PC-3 (cell line): ENCODE measurements around the gene SH3TC1. TPM values are rescaled to one million over a fixed set of nuclear protein-coding genes. Genes with fewer than 3 reads are reported as not detected.

ENCODE experiments used
- ATAC-seq: fragments of 200-7000 bp; cut with Tn5 transposase; 2 replicates; pipeline ENCODE4 v1.9.1; 2020; ENCODE audit warnings: mild to moderate bottlenecking, moderate library complexity
- BruUV-seq: library from RNA; stranded (reverse); fragments of 400-500 nt; replicated peaks from 2 replicates; lab custom pipeline; 2021; lab: Mats Ljungman, UMichigan
- CTCF ChIA-PET: fragments of 300-600 bp; sonication (Branson Sonifier 250); formaldehyde crosslinking; loops from one replicate; lab custom pipeline; 2022; ENCODE audit warnings: antibody characterized with exemption; lab: Charles Lee
- POLR2A ChIA-PET: fragments of 300-600 bp; sonication (Branson Sonifier 250); formaldehyde crosslinking; loops from one replicate; lab custom pipeline; 2022; ENCODE audit warnings: antibody characterized with exemption; ENCODE audit not compliant: unreplicated experiment; lab: Charles Lee
- DNase-seq: peaks from one replicate; pipeline ENCODE4 v3.0.0-alpha.2; 2015
- H2AFZ ChIP-seq: fragments of 300-600 bp; sonication (generic); 2 replicates; pipeline ENCODE4 v1.6.0; 2016; ENCODE audit warnings: antibody characterized with exemption, low read length
- H3F3A ChIP-seq: fragments of 300-600 bp; sonication (generic); one replicate; pipeline ENCODE4 v1.6.0; 2017; ENCODE audit warnings: antibody characterized with exemption, low read length, control low read depth, mild to moderate bottlenecking; ENCODE audit not compliant: unreplicated experiment
- H3K27ac ChIP-seq: fragments of 300-600 bp; sonication (generic); 2 replicates; pipeline ENCODE4 v1.5.1; 2016; ENCODE audit warnings: mild to moderate bottlenecking, low read length
- H3K27me3 ChIP-seq: fragments of 300-600 bp; sonication (generic); 2 replicates; pipeline ENCODE4 v1.6.1; 2016; ENCODE audit warnings: low read length, mixed read lengths
- H3K36me3 ChIP-seq: fragments of 300-600 bp; sonication (generic); 2 replicates; pipeline ENCODE4 v1.6.1; 2016; ENCODE audit warnings: low read depth, mixed run types, low read length, mixed read lengths
- H3K4me1 ChIP-seq: fragments of 300-600 bp; sonication (generic); 2 replicates; pipeline ENCODE4 v1.5.1; 2016; ENCODE audit warnings: low read length; ENCODE audit not compliant: insufficient read depth
- H3K4me2 ChIP-seq: fragments of 300-600 bp; sonication (generic); 2 replicates; pipeline ENCODE4 v1.6.0; 2016; ENCODE audit warnings: low read length
- H3K4me3 ChIP-seq: fragments of 300-600 bp; sonication (generic); 2 replicates; pipeline ENCODE4 v1.5.1; 2016; ENCODE audit warnings: mild to moderate bottlenecking, low read length, mixed read lengths
- H3K79me2 ChIP-seq: fragments of 300-600 bp; sonication (generic); 2 replicates; pipeline ENCODE4 v1.6.1; 2017; ENCODE audit warnings: low read length, mixed read lengths
- H3K9ac ChIP-seq: fragments of 300-600 bp; sonication (generic); 2 replicates; pipeline ENCODE4 v1.6.0; 2016; ENCODE audit warnings: mild to moderate bottlenecking, low read length
- H3K9me2 ChIP-seq: fragments of 300-600 bp; sonication (generic); replicated peaks from 2 replicates; pipeline ENCODE4 v1.6.1; 2016; ENCODE audit warnings: mixed run types, low read length, mixed read lengths
- H3K9me3 ChIP-seq: fragments of 300-600 bp; sonication (generic); 2 replicates; pipeline ENCODE4 v1.6.1; 2016; ENCODE audit warnings: low read length, mixed read lengths
- H4K20me1 ChIP-seq: fragments of 300-600 bp; sonication (generic); 2 replicates; pipeline ENCODE4 v1.6.1; 2016; ENCODE audit warnings: low read length, mixed read lengths
- CTCF ChIP-seq: fragments of 300-600 bp; sonication (generic); conservative IDR thresholded peaks from 2 replicates; pipeline ENCODE4 v1.5.1; 2017; ENCODE audit warnings: antibody characterized with exemption, low read depth, mild to moderate bottlenecking, low read length
- EZH2 ChIP-seq: fragments of 300-600 bp; sonication (generic); IDR thresholded peaks from one replicate; pipeline ENCODE4 v1.6.1; 2017; ENCODE audit warnings: antibody characterized with exemption, mild to moderate bottlenecking, low read length; ENCODE audit not compliant: unreplicated experiment
- EZH2phosphoT487 ChIP-seq: fragments of 300-600 bp; sonication (generic); IDR thresholded peaks from 2 replicates; pipeline ENCODE4 v1.6.1; 2018; ENCODE audit warnings: mild to moderate bottlenecking, antibody characterized with exemption, low read length, borderline replicate concordance
- intact Hi-C: fragments of 100-400 bp; cut with micrococcal nuclease; formaldehyde crosslinking; loops from 2 replicates; pipeline ENCODE4 v1.9.0; 2023
- total RNA-seq: library from RNA; depleted of rRNA; stranded (reverse); fragments of >200 nt; gene quantifications from 2 replicates; pipeline ENCODE4 v1.2.3, GENCODE V29; 2014

The SH3TC1 gene
- total RNA-seq, 1 experiment from 2014 or later, result 23.1 TPM

DNA sequence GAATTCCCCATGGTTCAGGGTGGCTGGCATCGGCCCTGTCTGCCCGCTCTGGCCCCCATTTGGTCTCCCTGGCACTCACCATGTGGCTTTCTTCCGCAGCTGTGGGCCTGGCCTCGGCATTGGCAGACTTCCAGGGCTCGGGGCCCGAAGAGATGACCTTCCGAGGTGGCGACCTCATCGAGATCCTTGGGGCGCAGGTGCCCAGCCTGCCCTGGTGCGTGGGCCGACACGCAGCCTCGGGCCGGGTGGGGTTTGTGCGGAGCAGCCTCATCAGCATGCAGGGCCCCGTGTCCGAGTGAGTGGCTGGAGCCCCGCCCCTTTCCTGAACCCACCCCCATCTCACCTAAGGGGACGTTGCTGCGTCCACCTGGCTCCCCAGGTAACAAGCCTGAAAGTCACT, 20.1 kb downstream of the SH3TC1 start:
- CTCF ChIA-PET, result no interaction called here
- no peak overlapping the region for H3K4me2 ChIP-seq
- H3F3A ChIP-seq, result no peaks in the 10 kb centered on the region

GRCh38 chr4:8220661-8221450, 21.8 kb downstream of the SH3TC1 start:
- no peak overlapping the region for H3K4me3 ChIP-seq
- no peaks in the 10 kb centered on the region for H3F3A ChIP-seq
- H3K4me2 ChIP-seq, result no peak overlapping the region
- no peak overlapping the region for H3K9ac ChIP-seq
- no peaks in the 10 kb centered on the region for H3K9me2 ChIP-seq
- H3K27me3 ChIP-seq, result no peaks in the 10 kb centered on the region
- ChIA-PET POLR2A (no interaction called here), CTCF (no interaction called here)
- H3K4me1 ChIP-seq, result no peaks in the 10 kb centered on the region
- no peak overlapping the region for H2AFZ ChIP-seq
- H3K36me3 ChIP-seq, result no peaks in the 10 kb centered on the region
- no peaks in the 10 kb centered on the region for H3K79me2 ChIP-seq
- ATAC-seq (no peak), DNase-seq (no peak)
- H3K27ac ChIP-seq, result no peak overlapping the region
- no peaks in the 10 kb centered on the region for H3K9me3 ChIP-seq
- intact Hi-C loops, result no loop called here
- TF ChIP-seq EZH2, result no peak
- no peak for TF ChIP-seq CTCF
- no peak for TF ChIP-seq EZH2phosphoT487
- no peaks in the 10 kb centered on the region for H4K20me1 ChIP-seq
- no TSS peak for BruUV-seq

More for the DNA sequence above, 20.1 kb downstream of the SH3TC1 start:
- no peak for ATAC-seq
- intact Hi-C loops, result no loop called here
- H3K4me1 ChIP-seq, result no peaks in the 10 kb centered on the region
- H3K79me2 ChIP-seq, result no peaks in the 10 kb centered on the region
- no peaks in the 10 kb centered on the region for H3K36me3 ChIP-seq
- BruUV-seq, result no TSS peak
- H3K27ac ChIP-seq, result no peak overlapping the region
- no peaks in the 10 kb centered on the region for H3K9me3 ChIP-seq
- no peaks in the 10 kb centered on the region for H3K9me2 ChIP-seq
- no peak overlapping the region for H3K4me3 ChIP-seq
- no peak for DNase-seq
- POLR2A ChIA-PET, result no interaction called here
- no peak overlapping the region for H2AFZ ChIP-seq
- TF ChIP-seq EZH2phosphoT487 (no peak), EZH2 (no peak), CTCF (no peak)
- H3K9ac ChIP-seq, result no peak overlapping the region
- H4K20me1 ChIP-seq, result no peaks in the 10 kb centered on the region
- no peaks in the 10 kb centered on the region for H3K27me3 ChIP-seq

GRCh38 chr4:8221476-8221875, 22.4 kb downstream of the SH3TC1 start:
- DNase-seq, result no peak
- no peaks in the 10 kb centered on the region for H3K36me3 ChIP-seq
- no TSS peak for BruUV-seq

More at GRCh38 chr4:8221476-8221875, 22.4 kb downstream of the SH3TC1 start:
- no peaks in the 10 kb centered on the region for H3K9me3 ChIP-seq
- H3F3A ChIP-seq, result no peaks in the 10 kb centered on the region
- H3K9me2 ChIP-seq, result no peaks in the 10 kb centered on the region
- no peak for TF ChIP-seq EZH2
- no peak for TF ChIP-seq CTCF
- no peak for TF ChIP-seq EZH2phosphoT487
- no peak overlapping the region for H3K4me2 ChIP-seq
- intact Hi-C loops, result no loop called here
- H3K27me3 ChIP-seq, result no peaks in the 10 kb centered on the region
- POLR2A ChIA-PET, result no interaction called here
- ATAC-seq, result no peak
- CTCF ChIA-PET, result no interaction called here
- no peaks in the 10 kb centered on the region for H3K4me1 ChIP-seq
- no peak overlapping the region for H3K27ac ChIP-seq
- no peaks in the 10 kb centered on the region for H3K79me2 ChIP-seq
- no peak overlapping the region for H2AFZ ChIP-seq
- H3K9ac ChIP-seq, result no peak overlapping the region
- H3K4me3 ChIP-seq, result no peak overlapping the region
- H4K20me1 ChIP-seq, result no peaks in the 10 kb centered on the region
